Measurements from ENCODE around the gene NIF3L1. TPM values are rescaled to one million over a fixed set of nuclear protein-coding genes. Genes with fewer than 3 reads are reported as not detected.

NIF3L1 gene
- total RNA-seq = 34.4 TPM

DNA sequence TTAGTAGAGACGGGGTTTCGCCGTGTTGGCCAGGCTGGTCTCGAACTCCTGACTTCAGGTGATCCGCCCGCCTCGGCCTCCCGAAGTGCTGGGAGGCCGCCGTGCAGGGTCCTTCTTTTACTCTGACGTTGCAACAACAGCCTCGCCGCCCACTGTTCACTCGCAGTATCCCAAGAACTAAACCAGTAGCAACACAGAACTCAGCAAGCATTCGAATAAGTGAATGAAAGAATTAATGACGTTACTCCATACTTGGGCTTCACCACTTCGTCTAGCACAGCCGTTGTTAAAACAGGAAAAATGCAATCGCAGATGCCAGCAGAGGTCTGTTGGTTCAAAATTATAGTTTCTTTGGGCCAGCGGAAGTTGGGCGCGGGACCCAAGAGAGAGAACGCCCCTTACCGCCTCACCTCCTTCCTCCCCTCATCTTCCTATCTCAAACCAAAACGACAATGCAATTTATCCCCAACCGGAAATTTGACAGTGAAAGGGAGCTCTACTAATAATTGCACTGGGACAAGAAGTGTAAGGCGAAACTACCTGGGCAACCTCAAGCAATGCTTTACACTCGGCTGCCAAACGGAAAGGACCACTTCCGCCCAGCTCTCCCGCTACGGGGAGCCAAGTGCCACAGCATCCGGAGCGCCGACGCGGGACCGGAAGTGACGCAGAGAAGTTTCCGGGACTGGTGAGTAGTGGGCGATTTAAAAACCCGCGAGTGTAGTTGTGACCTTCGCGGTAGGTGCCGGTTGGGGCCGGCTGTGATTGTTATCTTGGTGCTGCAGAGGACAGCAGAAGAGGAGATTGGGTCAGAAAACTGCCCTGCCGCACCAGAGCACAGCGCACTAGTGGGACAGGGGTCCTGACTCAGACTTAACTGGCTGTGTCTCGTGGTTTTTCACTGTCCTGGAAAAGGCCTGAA, at the start of gene NIF3L1, which contains the start of gene PPIL3:
TSS of gene NIF3L1 (plus strand) at position 668 of the 922 bp plus-strand sequence. CDS start 2,573 bp downstream, outside the sequence.
TSS of gene PPIL3 (minus strand) at position 374 of the 922 bp plus-strand sequence. CDS start 1,462 bp downstream, outside the sequence.

DNA sequence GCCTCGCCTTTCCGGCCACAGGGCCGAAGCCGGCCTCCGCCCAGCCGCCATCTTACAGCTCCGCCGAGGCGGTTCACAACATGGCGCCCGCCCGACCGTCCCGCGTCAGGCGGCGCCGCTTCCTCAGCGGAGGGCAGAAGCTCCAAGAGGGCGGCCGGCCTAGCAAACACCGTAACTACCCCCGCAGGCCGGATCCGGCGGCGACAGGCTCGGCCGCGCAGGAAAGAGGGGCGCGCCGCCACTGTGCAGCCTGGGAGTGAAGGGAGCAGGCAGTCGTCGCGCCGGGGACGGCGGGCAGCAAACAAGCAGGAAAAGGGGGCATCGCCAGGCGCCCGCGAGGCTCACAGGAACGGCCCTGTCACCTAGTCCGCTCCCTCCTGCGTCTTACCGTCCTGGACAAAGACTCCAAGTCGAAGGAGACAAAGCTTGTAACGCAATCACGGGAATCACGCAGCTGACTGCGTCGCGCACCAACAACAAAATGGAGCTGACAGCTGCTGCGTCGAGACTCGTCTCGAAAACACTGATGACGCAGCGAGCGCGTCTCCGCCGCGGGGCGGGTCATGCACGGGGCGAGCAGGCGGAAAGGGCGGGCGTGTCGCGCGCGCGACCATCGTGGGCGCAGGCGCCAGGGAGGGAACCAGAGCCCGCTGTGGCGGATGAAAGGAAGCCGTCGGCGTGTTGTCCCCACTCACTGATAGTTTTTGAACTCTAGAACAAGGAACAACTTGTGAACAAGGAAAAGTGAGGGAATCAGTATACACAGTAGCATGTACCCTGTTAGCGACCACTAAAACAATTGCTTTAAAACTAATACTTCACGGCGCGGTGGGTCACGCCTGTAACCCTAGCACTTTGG, 24.8 kb upstream of the NIF3L1 start, which contains the start of gene CLK1:
TSS of gene CLK1 (minus strand) at position 483 of the 859 bp plus-strand sequence. CDS start 2,796 bp downstream, outside the sequence.

Small RNA genes within 50 kb of the gene (small RNA-seq; reads per million reads assigned to genes)
- gene RF00019 (not detected), gene RNA5SP115 (not detected), gene RNU6-312P (not detected), gene RNU6-762P (not detected)

Other genes starting within 250 kb of the NIF3L1 start
- 409 TPM for gene BZW1, start 77.5 kb upstream of the NIF3L1 start, total RNA-seq
- gene CLK1, start 24.7 kb upstream of the NIF3L1 start, total RNA-seq = 129 TPM
- gene PPIL3, start 294 bp upstream of the NIF3L1 start, total RNA-seq = 56.1 TPM
- gene ORC2, start 74.3 kb downstream of the NIF3L1 start, total RNA-seq = 21.2 TPM
- 62.3 TPM for gene HYCC2, start 182.3 kb downstream of the NIF3L1 start, total RNA-seq
- gene NDUFB3, start 182.6 kb downstream of the NIF3L1 start, total RNA-seq = 57.7 TPM
- 36.7 TPM for gene CFLAR, start 226.8 kb downstream of the NIF3L1 start, total RNA-seq